Peyer's patch (tissue), 4 donors: Measurements from ENCODE around the gene MAML1.

Source experiments
- POLR2A ChIP-seq, 2 donors: fragments of 450-650 bp; IDR thresholded peaks; one replicate each; pipeline ENCODE4 v1.5.1; 2017; ENCODE audit warnings: antibody characterized with exemption in 2 of 2, mild to moderate bottlenecking in 2 of 2, moderate library complexity in 2 of 2
- TF ChIP-seq, protein P1 (sequence below), 6 experiments: fragments of 450-650 bp in 4 of 6; fragments of 200-600 bp in 2 of 6; sonication (generic) in 1 of 6; IDR thresholded peaks; one replicate each; pipeline ENCODE4 v1.5.1; 2017 to 2019; ENCODE audit warnings: antibody characterized with exemption in 6 of 6, mild to moderate bottlenecking in 3 of 6, moderate library complexity in 1 of 6

DNA sequence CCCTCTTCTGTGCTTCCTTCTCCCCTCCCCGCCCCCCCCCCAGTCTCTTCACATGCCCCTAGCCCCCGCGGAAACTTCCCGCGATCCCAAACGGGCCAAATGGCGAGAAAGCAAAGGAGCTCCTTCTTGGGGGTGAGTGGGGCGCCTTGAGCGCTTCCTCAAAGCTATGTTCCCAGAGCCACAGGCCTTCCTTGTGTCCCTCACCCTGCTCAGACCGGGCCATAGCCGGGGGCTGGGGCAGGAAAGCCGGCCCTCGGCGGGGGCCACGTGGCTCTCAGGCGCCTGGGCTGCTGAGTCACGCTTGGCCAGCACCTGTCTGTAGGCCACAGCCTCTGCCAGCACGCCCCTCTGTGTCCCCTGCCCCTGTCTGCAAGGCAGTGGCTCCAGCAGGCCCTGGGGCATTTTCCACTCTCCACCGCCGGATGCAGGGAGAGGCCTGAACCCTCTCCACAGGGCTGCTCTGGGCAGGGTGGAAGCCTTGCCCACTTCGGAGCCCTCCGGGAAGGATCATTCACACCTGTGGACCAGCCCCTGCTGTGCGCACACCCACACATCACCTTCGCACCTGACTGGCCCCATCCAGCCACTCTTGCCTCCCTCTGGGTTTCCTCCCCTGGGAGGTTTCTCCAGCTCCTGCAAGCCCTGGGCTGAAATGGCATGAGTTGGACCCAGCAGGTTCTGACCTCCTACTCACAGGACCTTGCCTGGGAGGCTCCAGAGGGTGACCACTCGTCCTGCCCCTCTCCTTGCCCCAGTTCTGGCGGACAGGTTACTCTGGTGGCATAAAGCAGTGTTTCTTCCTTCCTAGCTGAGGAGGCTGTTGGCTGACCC, 86.9 kb downstream of the MAML1 start:
- TF ChIP-seq, protein P1, sequence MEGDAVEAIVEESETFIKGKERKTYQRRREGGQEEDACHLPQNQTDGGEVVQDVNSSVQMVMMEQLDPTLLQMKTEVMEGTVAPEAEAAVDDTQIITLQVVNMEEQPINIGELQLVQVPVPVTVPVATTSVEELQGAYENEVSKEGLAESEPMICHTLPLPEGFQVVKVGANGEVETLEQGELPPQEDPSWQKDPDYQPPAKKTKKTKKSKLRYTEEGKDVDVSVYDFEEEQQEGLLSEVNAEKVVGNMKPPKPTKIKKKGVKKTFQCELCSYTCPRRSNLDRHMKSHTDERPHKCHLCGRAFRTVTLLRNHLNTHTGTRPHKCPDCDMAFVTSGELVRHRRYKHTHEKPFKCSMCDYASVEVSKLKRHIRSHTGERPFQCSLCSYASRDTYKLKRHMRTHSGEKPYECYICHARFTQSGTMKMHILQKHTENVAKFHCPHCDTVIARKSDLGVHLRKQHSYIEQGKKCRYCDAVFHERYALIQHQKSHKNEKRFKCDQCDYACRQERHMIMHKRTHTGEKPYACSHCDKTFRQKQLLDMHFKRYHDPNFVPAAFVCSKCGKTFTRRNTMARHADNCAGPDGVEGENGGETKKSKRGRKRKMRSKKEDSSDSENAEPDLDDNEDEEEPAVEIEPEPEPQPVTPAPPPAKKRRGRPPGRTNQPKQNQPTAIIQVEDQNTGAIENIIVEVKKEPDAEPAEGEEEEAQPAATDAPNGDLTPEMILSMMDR (IDR thresholded peaks at IDR 0.05), result no peak
- no peak for TF ChIP-seq POLR2A (IDR thresholded peaks at IDR 0.05)
